ENCODE results near the gene MAPRE2. TPM values are rescaled to one million over a fixed set of nuclear protein-coding genes. Genes with fewer than 3 reads are reported as not detected.

Gene MAPRE2
- total RNA-seq, 1 experiment from 2014 or later: 22.1 TPM

DNA sequence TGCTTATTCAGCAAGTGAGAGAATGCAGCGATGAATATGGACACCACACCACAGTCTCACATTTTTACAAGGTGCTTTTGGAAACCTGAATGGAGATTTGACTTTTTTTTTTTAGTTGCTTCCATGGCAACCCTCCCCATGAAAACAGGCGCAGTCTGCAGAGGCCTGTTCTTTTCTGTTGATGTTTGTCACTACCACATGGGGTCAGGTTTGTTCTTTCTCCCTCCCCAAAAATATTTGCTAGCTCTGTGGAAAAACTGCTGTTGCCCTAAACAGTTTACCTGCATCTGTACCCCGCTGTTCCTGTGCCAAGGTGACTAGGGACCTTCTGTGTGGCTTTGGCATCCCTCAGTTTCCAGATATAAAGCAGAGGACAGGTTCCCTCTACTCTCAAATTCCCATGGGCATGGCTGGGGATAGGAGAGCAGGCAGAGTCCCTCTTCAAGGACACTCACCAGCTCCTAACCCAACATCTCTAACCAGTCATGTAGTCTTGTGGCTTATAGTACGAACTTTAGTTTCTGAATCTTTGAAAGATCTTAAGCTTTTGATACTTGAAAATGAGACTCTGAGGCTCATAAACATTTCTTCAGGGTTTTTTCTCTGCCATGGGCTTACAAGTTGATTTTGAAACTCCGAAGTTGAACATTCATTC is 14.7 kb upstream of the MAPRE2 start:
- Histone ChIP-seq H3K4me3 (ENCODE audit: insufficient read depth, low read depth, low read length) (no peak overlapping the region), H3K27me3 (ENCODE audit: control insufficient read depth, insufficient read depth, low read length) (no peaks in the 10 kb centered on the region), H3K36me3 (replicated peaks; ENCODE audit: control insufficient read depth, insufficient read depth, low read length) (no peaks in the 10 kb centered on the region)
- DNase-seq: no peak

DNA sequence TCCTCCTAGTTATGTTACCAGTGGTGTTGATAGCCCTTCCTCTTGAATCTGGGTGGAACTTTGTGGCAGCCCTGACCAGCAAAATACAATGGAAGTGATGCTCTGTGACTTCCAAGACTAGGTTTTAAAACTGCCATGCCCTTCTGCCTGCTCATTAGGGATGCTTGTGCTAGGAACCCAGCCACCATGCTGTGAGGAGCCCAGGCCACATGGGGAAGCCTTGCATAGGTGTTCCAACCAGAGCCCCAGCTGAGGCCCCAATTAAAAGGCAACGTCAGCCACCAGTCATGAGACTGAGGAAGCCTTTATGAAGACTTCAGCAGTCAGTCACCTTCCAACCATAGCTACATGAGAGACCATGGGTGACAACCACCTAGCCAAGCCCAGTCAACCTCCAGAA is 14.0 kb upstream of the MAPRE2 start:
- Histone ChIP-seq H3K36me3 (replicated peaks; ENCODE audit: control insufficient read depth, insufficient read depth, low read length) (no peaks in the 10 kb centered on the region), H3K27me3 (ENCODE audit: control insufficient read depth, insufficient read depth, low read length) (no peaks in the 10 kb centered on the region), H3K4me3 (ENCODE audit: insufficient read depth, low read depth, low read length) (no peak overlapping the region)
- no peak for DNase-seq

DNA sequence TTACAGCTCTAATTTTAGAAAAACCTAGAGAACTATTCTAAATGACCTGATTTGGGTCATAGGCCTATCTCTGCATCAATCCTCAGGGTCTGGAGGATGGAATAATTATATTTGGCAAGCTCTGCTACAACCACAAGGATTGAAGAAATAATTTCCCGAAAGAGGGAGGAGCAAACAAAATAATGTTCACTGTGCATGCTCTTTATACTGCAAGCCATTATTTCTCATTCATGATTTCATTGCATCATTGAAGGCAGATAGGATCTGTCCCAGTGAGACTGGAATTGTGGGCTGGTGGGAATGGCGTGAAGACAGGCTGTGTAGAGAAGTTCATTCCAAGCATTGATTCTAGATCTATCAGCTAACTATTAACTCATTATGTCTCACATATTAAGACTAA is 12.7 kb upstream of the MAPRE2 start:
- Histone ChIP-seq H3K36me3 (replicated peaks; ENCODE audit: control insufficient read depth, insufficient read depth, low read length) (no peaks in the 10 kb centered on the region), H3K27me3 (ENCODE audit: control insufficient read depth, insufficient read depth, low read length) (no peaks in the 10 kb centered on the region), H3K4me3 (ENCODE audit: insufficient read depth, low read depth, low read length) (no peak overlapping the region)
- DNase-seq: no peak

DNA sequence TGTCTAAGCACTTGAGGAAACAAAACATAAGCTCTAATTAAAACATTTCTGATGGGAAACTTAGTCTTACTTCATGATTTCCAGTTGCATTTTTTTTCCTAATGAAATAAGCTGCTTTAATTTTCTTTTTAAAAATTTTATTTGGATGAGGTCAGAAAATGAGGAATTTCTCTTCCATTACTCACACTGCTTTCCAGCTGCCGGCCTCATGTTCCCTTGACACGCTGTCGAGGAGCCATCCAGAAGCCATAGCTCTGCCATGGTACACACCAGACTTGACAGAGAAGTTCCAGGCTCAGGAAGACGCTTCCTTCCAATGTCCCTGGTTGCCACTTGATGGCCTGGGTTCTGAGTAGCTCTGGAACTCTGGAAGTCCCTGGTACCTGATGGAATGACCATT is 12.1 kb upstream of the MAPRE2 start:
- Histone ChIP-seq H3K36me3 (replicated peaks; ENCODE audit: control insufficient read depth, insufficient read depth, low read length) (no peaks in the 10 kb centered on the region), H3K4me3 (ENCODE audit: insufficient read depth, low read depth, low read length) (no peak overlapping the region), H3K27me3 (ENCODE audit: control insufficient read depth, insufficient read depth, low read length) (no peaks in the 10 kb centered on the region)
- no peak for DNase-seq

DNA sequence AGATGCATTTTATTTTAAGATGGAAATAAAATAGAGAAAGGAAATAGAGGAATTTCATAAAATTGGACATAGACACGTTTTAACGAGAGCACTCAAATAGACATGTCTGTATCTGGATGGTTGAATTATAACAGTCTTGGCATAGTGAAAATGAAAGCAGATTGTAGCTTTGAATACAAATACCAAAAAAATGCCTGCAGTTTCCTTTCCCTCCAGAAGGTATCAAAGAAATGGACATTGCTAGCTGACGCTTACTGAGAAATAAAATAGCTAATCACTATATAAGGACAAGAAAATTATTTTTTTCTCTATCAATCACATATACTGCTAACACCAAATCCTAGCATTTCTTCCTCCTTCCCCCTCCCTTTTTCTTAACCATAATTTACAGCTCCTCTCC is 11.4 kb upstream of the MAPRE2 start:
- H3K27me3 ChIP-seq (ENCODE audit: control insufficient read depth, insufficient read depth, low read length): no peaks in the 10 kb centered on the region
- H3K4me3 ChIP-seq (ENCODE audit: insufficient read depth, low read depth, low read length): no peak overlapping the region
- no peaks in the 10 kb centered on the region for H3K36me3 ChIP-seq (replicated peaks; ENCODE audit: control insufficient read depth, insufficient read depth, low read length)
- no peak for DNase-seq

DNA sequence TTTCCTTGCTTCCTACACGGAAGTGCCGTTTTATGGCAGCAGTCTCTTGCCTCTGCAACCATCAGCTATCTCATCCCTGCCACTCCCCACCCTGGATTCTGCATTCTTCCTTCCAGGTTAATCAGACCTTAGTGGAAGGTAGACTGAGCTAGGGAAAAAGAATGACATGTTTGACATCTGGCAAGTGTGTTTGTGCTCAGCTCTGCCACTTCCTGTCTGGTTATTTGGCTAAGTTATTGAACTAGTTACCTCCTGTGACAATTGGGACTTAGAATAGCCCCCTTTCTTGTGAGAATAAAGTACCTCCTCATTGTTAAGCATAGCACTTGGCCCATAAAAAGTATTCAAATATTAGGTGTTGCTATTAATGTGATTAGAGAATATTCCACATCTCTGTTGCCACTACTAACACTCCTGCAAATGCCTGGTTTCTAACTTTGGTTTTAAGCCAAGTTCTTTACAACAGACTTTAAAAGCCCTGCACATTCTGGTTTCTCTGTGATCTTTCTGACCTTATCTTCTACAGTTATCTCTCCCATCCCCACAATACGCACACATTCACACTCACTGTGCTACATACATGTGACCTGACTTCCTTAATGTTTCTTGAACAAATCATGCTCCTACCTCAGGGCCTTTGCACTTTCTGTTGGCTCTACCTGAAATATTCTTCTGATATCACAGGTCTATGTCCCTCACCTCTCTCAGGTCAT is 10.8 kb upstream of the MAPRE2 start:
- Histone ChIP-seq H3K27me3 (ENCODE audit: control insufficient read depth, insufficient read depth, low read length) (no peaks in the 10 kb centered on the region), H3K4me3 (ENCODE audit: insufficient read depth, low read depth, low read length) (no peak overlapping the region), H3K36me3 (replicated peaks; ENCODE audit: control insufficient read depth, insufficient read depth, low read length) (no peaks in the 10 kb centered on the region)
- no peak for DNase-seq

DNA sequence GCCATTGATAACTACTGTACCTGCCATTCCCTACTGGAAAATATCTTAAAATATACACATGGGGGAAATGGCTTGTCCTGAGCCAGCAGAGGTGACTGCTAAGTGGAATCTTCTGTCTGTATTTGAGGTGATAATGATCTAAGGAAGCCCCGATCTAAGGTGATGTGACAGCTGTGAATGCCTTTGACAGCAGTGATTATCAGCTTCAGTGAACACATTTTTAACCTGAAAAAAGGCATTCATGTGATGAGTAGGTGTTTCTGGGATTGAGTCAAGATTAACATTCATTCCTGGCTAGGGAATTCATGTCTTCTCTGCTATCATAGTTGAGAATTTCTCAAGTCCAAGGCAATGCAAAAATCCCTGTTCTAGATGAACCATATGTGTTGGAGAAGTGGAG is 9.1 kb upstream of the MAPRE2 start:
- no peak for DNase-seq
- Histone ChIP-seq H3K27me3 (ENCODE audit: control insufficient read depth, insufficient read depth, low read length) (no peaks in the 10 kb centered on the region), H3K4me3 (ENCODE audit: insufficient read depth, low read depth, low read length) (no peak overlapping the region), H3K36me3 (replicated peaks; ENCODE audit: control insufficient read depth, insufficient read depth, low read length) (no peaks in the 10 kb centered on the region)

DNA sequence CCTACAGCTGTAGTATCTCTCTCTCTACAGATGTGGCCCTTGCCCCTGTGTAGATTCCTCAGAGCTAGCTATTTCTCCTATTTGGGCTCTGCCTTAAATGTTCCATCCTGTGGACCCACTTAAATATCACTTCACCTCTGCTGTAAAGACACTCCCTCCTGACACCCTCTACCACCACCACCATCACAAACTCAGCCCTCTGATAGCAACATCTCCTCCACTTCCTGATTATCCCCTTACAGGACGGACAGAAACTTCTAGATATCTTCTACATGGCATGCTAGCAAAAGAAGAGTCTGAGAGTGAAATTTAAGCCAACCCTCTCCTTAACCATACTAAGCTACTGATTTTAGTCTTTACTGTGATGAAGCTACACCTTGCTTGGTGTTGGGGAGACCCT is 3.2 kb upstream of the MAPRE2 start:
- no peak for DNase-seq

DNA sequence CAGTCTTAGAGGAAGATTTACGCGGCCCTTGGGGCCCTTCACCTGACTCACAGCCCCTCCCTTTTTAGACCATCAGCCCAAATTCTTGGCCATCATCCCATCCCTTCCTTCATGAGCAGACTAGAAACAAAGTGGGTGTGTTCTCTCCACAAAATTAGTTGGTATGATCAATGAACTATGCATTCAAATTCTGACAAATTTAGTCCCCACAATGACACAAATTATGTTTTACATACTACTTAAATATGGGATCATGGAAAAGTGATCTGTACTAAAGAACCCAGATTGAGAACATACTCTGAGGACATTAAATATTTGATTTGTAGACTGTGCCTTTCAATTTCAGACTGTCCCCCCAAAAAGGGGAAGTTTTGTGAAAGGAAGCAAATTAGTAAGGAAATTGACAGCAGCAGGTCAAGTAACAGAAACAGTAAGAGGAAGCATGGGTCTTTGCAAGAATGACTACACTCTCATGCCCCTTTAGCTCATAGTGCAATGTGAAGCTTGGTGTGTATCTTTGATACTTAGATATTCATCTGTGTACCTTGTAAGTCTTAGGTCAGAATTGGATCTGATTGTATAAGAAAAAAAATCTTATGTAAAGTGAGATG is 2.2 kb upstream of the MAPRE2 start:
- no peak overlapping the region for H3K4me3 ChIP-seq (ENCODE audit: insufficient read depth, low read depth, low read length)
- H3K36me3 ChIP-seq (replicated peaks; ENCODE audit: control insufficient read depth, insufficient read depth, low read length): no peaks in the 10 kb centered on the region
- H3K27me3 ChIP-seq (ENCODE audit: control insufficient read depth, insufficient read depth, low read length): no peaks in the 10 kb centered on the region
- DNase-seq: no peak

More for the DNA sequence above, 3.2 kb upstream of the MAPRE2 start:
- no peak overlapping the region for H3K4me3 ChIP-seq (ENCODE audit: insufficient read depth, low read depth, low read length)
- H3K36me3 ChIP-seq (replicated peaks; ENCODE audit: control insufficient read depth, insufficient read depth, low read length): no peaks in the 10 kb centered on the region
- H3K27me3 ChIP-seq (ENCODE audit: control insufficient read depth, insufficient read depth, low read length): no peaks in the 10 kb centered on the region

DNA sequence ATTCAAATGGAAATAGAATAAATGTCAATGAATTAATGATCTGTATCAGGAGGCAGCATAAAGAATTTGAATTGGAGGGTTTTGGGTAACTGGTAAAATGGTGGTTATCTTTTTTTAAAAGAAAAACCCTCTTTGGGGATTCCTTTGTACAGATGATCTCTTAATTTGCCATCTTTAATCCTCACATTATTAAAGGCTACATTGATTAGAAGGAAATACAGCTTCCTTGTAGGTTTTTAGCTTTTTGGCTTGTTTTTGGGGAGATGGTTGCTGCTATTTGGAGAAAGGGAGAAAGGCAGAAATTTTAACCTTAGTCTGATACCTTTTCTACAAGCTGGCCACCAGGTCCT is 600 bp upstream of the MAPRE2 start:
- no peak for DNase-seq
- H3K27me3 ChIP-seq (ENCODE audit: control insufficient read depth, insufficient read depth, low read length): no peaks in the 10 kb centered on the region
- peak overlapping the region; percentile 72 for H3K4me3 ChIP-seq (ENCODE audit: insufficient read depth, low read depth, low read length)
- no peaks in the 10 kb centered on the region for H3K36me3 ChIP-seq (replicated peaks; ENCODE audit: control insufficient read depth, insufficient read depth, low read length)

DNA sequence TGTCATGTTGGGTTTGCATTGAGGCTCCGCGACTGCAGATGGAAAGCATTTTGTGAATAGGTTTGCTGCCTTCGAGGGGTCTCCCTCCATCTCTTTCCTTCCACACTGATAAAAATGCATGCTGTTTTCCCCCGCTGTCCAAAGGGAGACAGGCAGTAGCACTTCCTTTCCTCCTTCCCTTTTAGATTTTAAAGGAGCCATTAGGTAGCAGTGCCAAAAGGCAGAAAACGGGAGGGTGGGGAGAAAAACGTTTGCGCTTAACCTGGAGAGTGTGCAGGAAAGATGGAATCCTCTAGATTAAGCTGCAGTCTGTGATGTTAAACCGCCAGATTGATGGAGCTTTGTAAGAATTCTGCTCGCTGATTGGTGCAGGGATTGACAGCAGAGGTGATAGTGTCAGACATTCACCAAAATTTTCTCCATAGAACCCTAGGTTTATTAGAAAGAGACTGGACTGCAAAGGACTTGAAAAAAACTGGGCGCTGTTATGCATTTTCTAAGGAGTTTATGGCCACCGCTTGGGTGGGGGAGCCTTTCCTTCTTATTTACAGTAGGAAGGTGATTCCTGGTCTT is 688 bp downstream of the MAPRE2 start:
- Histone ChIP-seq H3K36me3 (replicated peaks; ENCODE audit: control insufficient read depth, insufficient read depth, low read length) (no peaks in the 10 kb centered on the region), H3K4me3 (ENCODE audit: insufficient read depth, low read depth, low read length) (peak overlapping the region; percentile 72), H3K27me3 (ENCODE audit: control insufficient read depth, insufficient read depth, low read length) (no peaks in the 10 kb centered on the region)
- DNase-seq: no peak

DNA sequence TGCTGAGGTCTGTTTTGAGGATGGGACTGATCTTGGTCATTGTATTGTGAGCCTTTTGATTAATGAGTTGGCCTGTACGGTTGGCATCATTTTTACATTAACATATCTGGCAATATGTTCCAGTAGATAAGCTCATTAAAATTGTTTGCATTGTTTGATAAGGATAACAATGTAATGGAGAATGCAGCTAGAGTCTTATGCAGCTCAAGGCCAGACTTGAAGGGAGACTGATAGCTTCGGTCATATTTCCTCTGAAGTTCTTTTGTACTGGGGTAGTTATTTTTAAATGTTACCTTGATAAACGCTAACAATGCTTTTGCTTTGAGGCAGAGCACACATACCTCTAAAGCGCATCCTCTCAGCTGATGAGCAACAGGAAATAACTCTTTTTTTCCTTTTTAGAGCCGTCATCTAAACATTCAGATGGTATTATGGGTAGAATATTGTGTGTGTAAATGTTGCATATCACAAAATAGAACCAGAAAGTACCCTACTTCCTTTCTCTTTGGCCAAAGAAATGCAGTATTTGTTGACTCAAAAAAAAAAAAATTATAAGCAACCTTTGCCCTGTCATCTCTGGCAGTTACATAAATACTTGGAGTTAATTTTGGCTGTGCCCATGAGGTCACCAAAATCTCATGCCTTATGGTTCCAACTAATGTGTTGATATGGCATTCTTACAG is 1.3 kb downstream of the MAPRE2 start:
- Histone ChIP-seq H3K4me3 (ENCODE audit: insufficient read depth, low read depth, low read length) (peak overlapping the region; percentile 72), H3K36me3 (replicated peaks; ENCODE audit: control insufficient read depth, insufficient read depth, low read length) (no peaks in the 10 kb centered on the region), H3K27me3 (ENCODE audit: control insufficient read depth, insufficient read depth, low read length) (no peaks in the 10 kb centered on the region)
- DNase-seq: no peak

DNA sequence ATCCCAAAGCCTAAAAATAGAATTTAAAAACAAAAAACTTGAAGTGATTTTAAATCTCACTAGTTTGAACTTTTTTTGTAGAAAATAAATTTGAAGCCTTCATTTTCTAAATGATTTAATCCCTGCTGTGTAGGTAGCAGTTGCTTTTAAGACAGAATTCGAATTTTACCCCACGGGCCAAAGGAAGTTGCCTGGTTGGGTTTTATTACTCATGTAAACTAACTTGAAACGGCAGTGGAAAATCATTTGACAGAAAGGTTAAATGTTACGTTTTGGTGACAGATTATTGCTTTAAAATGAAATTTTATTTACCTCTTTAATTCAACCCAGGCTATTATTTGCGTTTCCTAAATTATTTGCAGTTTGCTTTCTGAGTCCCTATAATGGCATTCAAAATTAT is 2.0 kb downstream of the MAPRE2 start:
- H3K27me3 ChIP-seq (ENCODE audit: control insufficient read depth, insufficient read depth, low read length): no peaks in the 10 kb centered on the region
- H3K36me3 ChIP-seq (replicated peaks; ENCODE audit: control insufficient read depth, insufficient read depth, low read length): no peaks in the 10 kb centered on the region
- DNase-seq: no peak
- no peak overlapping the region for H3K4me3 ChIP-seq (ENCODE audit: insufficient read depth, low read depth, low read length)

DNA sequence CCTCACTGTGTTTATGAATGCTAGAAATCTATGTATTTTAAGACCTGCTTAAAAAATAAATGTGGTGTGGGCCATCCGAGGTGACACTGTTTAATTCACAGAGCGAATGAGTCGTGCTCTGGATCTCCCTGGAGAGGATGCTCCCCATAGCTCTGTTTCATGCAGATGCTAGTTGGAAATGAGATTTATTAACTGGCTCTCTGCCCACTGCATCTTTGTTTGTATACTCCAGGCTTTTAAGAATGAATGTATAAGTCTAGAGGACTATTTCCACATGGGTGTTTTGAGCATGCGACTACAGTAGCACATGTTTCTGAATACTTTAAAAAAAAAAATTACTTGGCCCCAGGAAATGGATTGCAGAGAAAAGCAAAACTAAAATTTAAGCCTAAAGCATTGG is 3.9 kb downstream of the MAPRE2 start:
- no peaks in the 10 kb centered on the region for H3K36me3 ChIP-seq (replicated peaks; ENCODE audit: control insufficient read depth, insufficient read depth, low read length)
- DNase-seq: no peak
- no peak overlapping the region for H3K4me3 ChIP-seq (ENCODE audit: insufficient read depth, low read depth, low read length)
- no peaks in the 10 kb centered on the region for H3K27me3 ChIP-seq (ENCODE audit: control insufficient read depth, insufficient read depth, low read length)

DNA sequence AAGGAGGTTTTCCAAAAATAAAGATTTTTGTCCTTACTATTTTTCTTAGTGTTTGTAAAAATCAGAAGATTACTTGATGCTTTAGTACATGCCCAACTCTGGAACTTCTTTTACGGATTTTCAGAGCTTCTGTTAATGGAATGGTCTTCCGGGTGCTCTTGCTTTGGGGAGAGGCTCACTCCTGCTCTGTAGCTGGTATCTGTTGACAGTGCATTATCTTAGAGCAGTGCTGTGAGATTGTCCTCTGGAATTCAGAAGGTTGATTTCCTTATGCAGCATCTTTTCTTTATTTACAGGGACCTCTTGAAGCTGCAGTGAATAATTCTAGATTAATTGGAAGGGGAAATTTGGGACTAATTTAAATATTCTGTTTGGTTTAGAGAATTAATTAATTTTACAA is 4.6 kb downstream of the MAPRE2 start:
- Histone ChIP-seq H3K4me3 (ENCODE audit: insufficient read depth, low read depth, low read length) (no peak overlapping the region), H3K36me3 (replicated peaks; ENCODE audit: control insufficient read depth, insufficient read depth, low read length) (no peaks in the 10 kb centered on the region), H3K27me3 (ENCODE audit: control insufficient read depth, insufficient read depth, low read length) (no peaks in the 10 kb centered on the region)
- no peak for DNase-seq

Measured in H7 (cell line).